ENCODE data around the gene LCN10. TPM values are rescaled to one million over a fixed set of nuclear protein-coding genes. Genes with fewer than 3 reads are reported as not detected.
A peak's percentile ranks its signal among the peaks of the same experiment; 100 is the strongest.

LCN10 gene
- total RNA-seq, 1 experiment from 2014 or later = 1.5 TPM

GRCh38 chr9:136725612-136726011, 17.1 kb downstream of the LCN10 start:
- H3K9me3 Mint-ChIP-seq = no peaks in the 10 kb centered on the region; a peak in 1 of 5 replicates
- H3K9ac ChIP-seq (ENCODE audit: extremely low read depth, insufficient read length, low read length) = no peak overlapping the region
- peaks cover 10% of the 10 kb centered on the region for H3K23me2 ChIP-seq (ENCODE audit: insufficient read length, low read depth, low read length, poor library complexity, severe bottlenecking)
- no peak overlapping the region for H4K91ac ChIP-seq (ENCODE audit: insufficient read length, low read depth, low read length)
- no peak overlapping the region for H2BK12ac ChIP-seq (ENCODE audit: insufficient read length, low read depth, low read length)
- no peak overlapping the region for H3K4ac ChIP-seq (ENCODE audit: low read depth, low read length)
- H2BK15ac ChIP-seq (ENCODE audit: low read depth, low read length) = no peak overlapping the region
- H3K4me2 ChIP-seq (ENCODE audit: insufficient read depth, insufficient read length, low read length) = peak overlapping the region; percentile 93
- H3K9me3 ChIP-seq (ENCODE audit: control insufficient read depth, low read depth, low read length) = no peaks in the 10 kb centered on the region
- H4K8ac ChIP-seq (replicated peaks; ENCODE audit: insufficient read length, low read depth, low read length) = no peak overlapping the region
- no peak for DNase-seq
- peaks cover 11% of the 10 kb centered on the region; the same call in 1 of the 2 replicates for H3K79me2 ChIP-seq (ENCODE audit: insufficient read depth, low read length)
- H2BK120ac ChIP-seq (ENCODE audit: low read depth, low read length, poor library complexity, severe bottlenecking) = no peak overlapping the region
- no peak overlapping the region for H2BK5ac ChIP-seq (ENCODE audit: insufficient read length, low read length)
- no peak overlapping the region; a peak in 1 of 7 replicates for H3K27ac Mint-ChIP-seq
- H3K27me3 ChIP-seq (ENCODE audit: insufficient read depth, low read length) = no peaks in the 10 kb centered on the region
- H4K5ac ChIP-seq (ENCODE audit: insufficient read length, low read depth, low read length) = no peak overlapping the region
- H3K36me3 Mint-ChIP-seq (ENCODE audit: insufficient read depth in 1 of 3, low read depth in 3 of 3) = peaks cover 31 to 42% (median 41%) of the 10 kb centered on the region in 3 experiments
- WGBS (ENCODE audit: extremely low coverage, insufficient read length, low lambda C conversion rate) = no CpG with 5 or more reads among the region's 10 CpGs
- H3K27ac ChIP-seq (ENCODE audit: insufficient read length, low read depth, low read length) = no peak overlapping the region
- peaks cover 9% of the 10 kb centered on the region for H3K27me3 Mint-ChIP-seq (ENCODE audit: low read depth)
- no peak for TF ChIP-seq CTCF (conservative IDR thresholded peaks at IDR 0.05)
- H3K14ac ChIP-seq (ENCODE audit: insufficient read depth, low read length) = no peak overlapping the region
- no peak overlapping the region for H3K56ac ChIP-seq (ENCODE audit: insufficient read length, low read depth, low read length)
- peaks cover 13 to 20% of the 10 kb centered on the region in 2 experiments for H3K4me1 Mint-ChIP-seq
- H2BK20ac ChIP-seq (ENCODE audit: low read depth, low read length, poor library complexity, severe bottlenecking) = no peak overlapping the region
- H3K4me1 ChIP-seq (ENCODE audit: insufficient read depth, low read length) = no peaks in the 10 kb centered on the region
- H4K20me1 ChIP-seq (ENCODE audit: control insufficient read depth, insufficient read depth, insufficient read length) = no peaks in the 10 kb centered on the region
- no peak overlapping the region for H3K23ac ChIP-seq (ENCODE audit: insufficient read length, low read depth, low read length)
- peaks cover 6% of the 10 kb centered on the region for H3K79me1 ChIP-seq (ENCODE audit: insufficient read depth, low read depth, low read length, poor library complexity, severe bottlenecking)
- H3K18ac ChIP-seq (ENCODE audit: insufficient read length, low read depth, low read length) = no peak overlapping the region
- H2AFZ ChIP-seq (ENCODE audit: low read length) = no peak overlapping the region
- peak overlapping the region; percentile 94 to 96; a peak in 4 of 5 replicates for H3K4me3 Mint-ChIP-seq
- no peak overlapping the region for H2AK5ac ChIP-seq (ENCODE audit: insufficient read length, low read length)
- no peak overlapping the region for H3T11ph ChIP-seq (ENCODE audit: low read length)
